Right lobe of liver (tissue), 4 donors: ENCODE results near the gene ABCF2.

Experiments used
- POLR2A ChIP-seq: fragments of 450-650 bp; IDR thresholded peaks from one replicate; pipeline ENCODE4 v1.6.1; 2017; ENCODE audit warnings: antibody characterized with exemption, mild to moderate bottlenecking
- TF ChIP-seq, protein P1 (sequence below), 4 donors: fragments of 200-600 bp in 3 of 4; fragments of 450-650 bp in 1 of 4; IDR thresholded peaks; one replicate each; pipeline versions ENCODE4 v1.5.1 to v1.8.0; 2016 to 2022; ENCODE audit warnings: antibody characterized with exemption in 4 of 4, mild to moderate bottlenecking in 2 of 4
- donor health status: DM: no; HTN: no; CAD: no.
- donor health status: DM: no; HTN: no; CAD: no.
- donor health status: DM: no; HTN: yes; CAD: no.

GRCh38 chr7:151256410-151257045 is 29.5 kb upstream of the ABCF2 start:
- TF ChIP-seq, protein P1, sequence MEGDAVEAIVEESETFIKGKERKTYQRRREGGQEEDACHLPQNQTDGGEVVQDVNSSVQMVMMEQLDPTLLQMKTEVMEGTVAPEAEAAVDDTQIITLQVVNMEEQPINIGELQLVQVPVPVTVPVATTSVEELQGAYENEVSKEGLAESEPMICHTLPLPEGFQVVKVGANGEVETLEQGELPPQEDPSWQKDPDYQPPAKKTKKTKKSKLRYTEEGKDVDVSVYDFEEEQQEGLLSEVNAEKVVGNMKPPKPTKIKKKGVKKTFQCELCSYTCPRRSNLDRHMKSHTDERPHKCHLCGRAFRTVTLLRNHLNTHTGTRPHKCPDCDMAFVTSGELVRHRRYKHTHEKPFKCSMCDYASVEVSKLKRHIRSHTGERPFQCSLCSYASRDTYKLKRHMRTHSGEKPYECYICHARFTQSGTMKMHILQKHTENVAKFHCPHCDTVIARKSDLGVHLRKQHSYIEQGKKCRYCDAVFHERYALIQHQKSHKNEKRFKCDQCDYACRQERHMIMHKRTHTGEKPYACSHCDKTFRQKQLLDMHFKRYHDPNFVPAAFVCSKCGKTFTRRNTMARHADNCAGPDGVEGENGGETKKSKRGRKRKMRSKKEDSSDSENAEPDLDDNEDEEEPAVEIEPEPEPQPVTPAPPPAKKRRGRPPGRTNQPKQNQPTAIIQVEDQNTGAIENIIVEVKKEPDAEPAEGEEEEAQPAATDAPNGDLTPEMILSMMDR (IDR thresholded peaks at IDR 0.05), result no peak
- no peak for TF ChIP-seq POLR2A
